Ureter (tissue), 1 donor: ENCODE data around the gene MRGPRX4. TPM values are rescaled to one million over a fixed set of nuclear protein-coding genes. Genes with fewer than 3 reads are reported as not detected.
"Not testable (repeated sequence)": the region's sequence is repeated elsewhere in the genome, so short reads cannot be mapped to it uniquely, and the experiment has no call there.

Experiments
- DNase-seq: peaks from one replicate; pipeline ENCODE4 v3.0.0-alpha.2; 2020; ENCODE audit warnings: low spot score
- total RNA-seq: library from RNA; stranded (reverse); gene quantifications from one replicate; pipeline ENCODE4 v1.2.4, GENCODE V29; 2023
- donor health status: DM: yes; HTN: yes; CAD: no.

MRGPRX4 gene
- not detected for total RNA-seq

DNA sequence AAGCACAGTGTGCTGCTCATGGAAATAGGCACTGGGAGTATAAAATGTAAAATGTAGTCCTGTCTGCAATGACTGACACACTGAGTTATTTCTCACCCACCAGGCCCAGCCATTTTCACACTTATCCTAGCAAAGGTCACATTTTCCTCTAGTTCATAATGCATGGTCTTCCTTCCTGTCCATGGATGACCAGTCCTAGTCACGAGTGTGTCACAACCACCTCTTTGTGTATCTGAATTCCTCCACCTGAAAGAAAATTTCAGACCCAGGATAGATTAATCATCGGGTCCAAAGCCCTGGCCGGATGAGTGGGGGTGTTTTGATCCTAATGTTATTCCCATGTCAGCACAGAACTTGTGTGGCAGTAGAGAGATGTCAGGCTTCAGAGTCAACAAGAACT, at the start of gene MRGPRX4:
Gene MRGPRX4 (plus strand): TSS at position 172 of the 400 bp plus-strand sequence. CDS start 420 bp downstream, outside the sequence.
- DNase-seq: no peak

- not testable (repeated sequence) for DNase-seq
Observed at GRCh38 chr11:18131115-18131514, 41.5 kb upstream of the MRGPRX4 start.

- no peak for DNase-seq
Observed at GRCh38 chr11:18132341-18132740, 40.3 kb upstream of the MRGPRX4 start, which contains the start of gene MRGPRX3. Gene MRGPRX3, plus strand, starts transcription at chr11:18132571. Its CDS starts 4,632 bp downstream, at chr11:18137203.

DNA sequence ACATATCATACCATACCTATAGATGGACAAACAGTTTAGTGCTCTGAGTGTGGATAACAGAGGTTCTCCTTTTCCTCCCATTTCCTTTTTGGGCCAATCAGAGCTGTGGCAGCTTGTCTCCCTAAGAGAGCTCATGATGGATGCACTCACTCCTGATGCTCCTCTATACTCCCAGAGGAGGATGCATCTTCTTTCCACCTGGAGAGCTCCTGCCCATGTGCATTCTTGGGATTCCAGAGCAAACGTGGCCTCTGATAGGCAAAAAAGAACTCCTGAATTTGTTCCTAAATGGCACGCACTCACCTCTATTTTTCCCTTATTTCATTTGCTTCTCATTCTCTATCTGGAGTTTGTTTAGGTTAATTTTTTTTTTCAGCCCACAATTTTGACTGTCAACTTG, 37.3 kb upstream of the MRGPRX4 start:
- DNase-seq: no peak

DNA sequence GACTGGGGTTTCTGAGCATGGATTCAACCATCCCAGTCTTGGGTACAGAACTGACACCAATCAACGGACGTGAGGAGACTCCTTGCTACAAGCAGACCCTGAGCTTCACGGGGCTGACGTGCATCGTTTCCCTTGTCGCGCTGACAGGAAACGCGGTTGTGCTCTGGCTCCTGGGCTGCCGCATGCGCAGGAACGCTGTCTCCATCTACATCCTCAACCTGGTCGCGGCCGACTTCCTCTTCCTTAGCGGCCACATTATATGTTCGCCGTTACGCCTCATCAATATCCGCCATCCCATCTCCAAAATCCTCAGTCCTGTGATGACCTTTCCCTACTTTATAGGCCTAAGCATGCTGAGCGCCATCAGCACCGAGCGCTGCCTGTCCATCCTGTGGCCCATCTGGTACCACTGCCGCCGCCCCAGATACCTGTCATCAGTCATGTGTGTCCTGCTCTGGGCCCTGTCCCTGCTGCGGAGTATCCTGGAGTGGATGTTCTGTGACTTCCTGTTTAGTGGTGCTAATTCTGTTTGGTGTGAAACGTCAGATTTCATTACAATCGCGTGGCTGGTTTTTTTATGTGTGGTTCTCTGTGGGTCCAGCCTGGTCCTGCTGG, 35.3 kb upstream of the MRGPRX4 start:
- no peak for DNase-seq

DNA sequence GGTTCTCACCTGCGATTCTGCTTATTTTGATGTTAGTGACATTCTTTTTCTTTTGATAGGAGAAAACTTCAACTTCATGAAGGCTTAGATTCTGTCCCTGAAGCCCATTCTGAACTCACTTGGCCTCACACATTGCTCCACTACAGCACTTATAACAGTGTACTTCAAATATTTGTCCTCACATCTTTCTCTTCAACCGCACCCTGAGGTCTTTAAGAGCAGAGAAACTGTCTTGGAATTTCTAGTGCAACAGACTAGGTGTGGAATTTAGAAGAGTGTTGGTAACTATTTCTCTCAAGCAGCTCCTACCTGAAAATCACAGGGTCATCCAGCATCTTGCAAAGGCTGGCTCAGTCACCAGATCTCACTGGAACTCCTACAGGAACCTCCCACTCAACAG, 32.5 kb upstream of the MRGPRX4 start:
- no peak for DNase-seq

- DNase-seq: no peak
Observed at GRCh38 chr11:18144243-18144642, 28.4 kb upstream of the MRGPRX4 start.

DNA sequence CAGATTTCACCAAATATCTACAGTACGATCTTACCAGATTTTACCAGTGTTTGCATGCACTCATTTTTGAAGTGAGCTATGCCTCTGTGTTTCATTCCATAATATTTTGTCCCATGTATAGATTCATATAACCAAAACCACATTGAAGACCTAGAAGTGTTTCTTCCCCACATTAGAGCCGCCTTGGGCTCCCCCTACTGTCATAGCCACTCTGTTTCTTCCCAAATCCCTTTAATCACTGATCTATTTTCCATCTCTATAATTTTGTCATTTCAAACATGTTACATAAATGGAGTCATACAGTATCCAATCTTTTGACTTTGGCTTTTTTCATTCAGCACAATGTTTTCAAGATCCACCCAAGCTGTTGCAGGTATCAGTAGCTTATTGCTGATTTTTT, 27.6 kb upstream of the MRGPRX4 start:
- no peak for DNase-seq

DNA sequence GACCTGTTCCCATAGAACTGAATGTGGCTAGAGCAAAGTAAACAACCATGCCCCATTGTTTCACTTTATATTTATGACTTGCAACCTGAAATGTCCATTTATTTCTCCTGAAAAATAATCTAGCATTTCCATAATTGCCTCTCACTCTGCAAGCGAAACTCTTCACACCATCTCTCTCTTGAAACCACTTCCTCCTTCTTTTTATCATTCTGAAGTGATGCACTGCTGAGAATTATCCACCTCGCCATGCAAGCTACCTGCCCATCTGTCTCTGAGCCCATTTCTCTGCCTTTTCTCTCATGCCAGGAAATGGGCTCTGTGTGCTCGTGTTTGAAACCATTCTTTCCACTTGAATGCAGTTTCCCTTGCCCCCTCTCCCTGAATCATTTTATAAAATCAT, 26.8 kb upstream of the MRGPRX4 start:
- no peak for DNase-seq

DNA sequence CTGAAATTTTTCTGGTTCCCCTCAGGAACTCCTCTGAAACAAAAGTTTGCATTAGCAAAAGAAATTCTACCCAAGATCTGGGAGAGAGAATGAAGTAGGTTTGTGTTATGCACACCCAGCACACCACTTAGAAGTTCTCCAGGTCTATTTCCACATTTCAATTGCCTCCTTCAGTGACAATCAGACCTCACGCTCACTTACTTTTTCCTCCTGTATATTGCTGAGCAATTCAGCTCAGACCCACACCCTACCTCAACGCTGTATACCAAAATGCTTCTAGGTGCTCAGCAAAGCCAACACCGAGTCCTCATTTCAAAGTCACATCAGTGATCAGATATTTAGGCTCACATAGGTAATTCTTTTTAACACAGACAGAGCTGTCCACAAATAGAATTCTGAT, 21.1 kb upstream of the MRGPRX4 start:
- DNase-seq: no peak

GRCh38 chr11:18168372-18168771, 4.3 kb upstream of the MRGPRX4 start:
- no peak for DNase-seq

- DNase-seq: no peak
Observed at GRCh38 chr11:18171377-18172000, 1.1 kb upstream of the MRGPRX4 start.

DNA sequence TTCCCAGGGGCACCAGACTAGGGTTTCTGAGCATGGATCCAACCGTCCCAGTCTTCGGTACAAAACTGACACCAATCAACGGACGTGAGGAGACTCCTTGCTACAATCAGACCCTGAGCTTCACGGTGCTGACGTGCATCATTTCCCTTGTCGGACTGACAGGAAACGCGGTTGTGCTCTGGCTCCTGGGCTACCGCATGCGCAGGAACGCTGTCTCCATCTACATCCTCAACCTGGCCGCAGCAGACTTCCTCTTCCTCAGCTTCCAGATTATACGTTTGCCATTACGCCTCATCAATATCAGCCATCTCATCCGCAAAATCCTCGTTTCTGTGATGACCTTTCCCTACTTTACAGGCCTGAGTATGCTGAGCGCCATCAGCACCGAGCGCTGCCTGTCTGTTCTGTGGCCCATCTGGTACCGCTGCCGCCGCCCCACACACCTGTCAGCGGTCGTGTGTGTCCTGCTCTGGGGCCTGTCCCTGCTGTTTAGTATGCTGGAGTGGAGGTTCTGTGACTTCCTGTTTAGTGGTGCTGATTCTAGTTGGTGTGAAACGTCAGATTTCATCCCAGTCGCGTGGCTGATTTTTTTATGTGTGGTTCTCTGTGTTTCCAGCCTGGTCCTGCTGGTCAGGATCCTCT, 709 bp downstream of the MRGPRX4 start:
- DNase-seq: no peak

- DNase-seq: no peak
Observed at GRCh38 chr11:18188796-18189195, 16.2 kb downstream of the MRGPRX4 start.

GRCh38 chr11:18189476-18190245, 17.0 kb downstream of the MRGPRX4 start:
- DNase-seq: not testable (repeated sequence)

- no peak for DNase-seq
Observed at GRCh38 chr11:18191376-18191775, 18.7 kb downstream of the MRGPRX4 start.

GRCh38 chr11:18193010-18193409, 20.4 kb downstream of the MRGPRX4 start:
- no peak for DNase-seq

- no peak for DNase-seq
Observed at GRCh38 chr11:18196532-18196931, 23.9 kb downstream of the MRGPRX4 start.

GRCh38 chr11:18197738-18198137, 25.1 kb downstream of the MRGPRX4 start:
- not testable (repeated sequence) for DNase-seq

GRCh38 chr11:18203723-18204122, 31.1 kb downstream of the MRGPRX4 start:
- no peak for DNase-seq

DNA sequence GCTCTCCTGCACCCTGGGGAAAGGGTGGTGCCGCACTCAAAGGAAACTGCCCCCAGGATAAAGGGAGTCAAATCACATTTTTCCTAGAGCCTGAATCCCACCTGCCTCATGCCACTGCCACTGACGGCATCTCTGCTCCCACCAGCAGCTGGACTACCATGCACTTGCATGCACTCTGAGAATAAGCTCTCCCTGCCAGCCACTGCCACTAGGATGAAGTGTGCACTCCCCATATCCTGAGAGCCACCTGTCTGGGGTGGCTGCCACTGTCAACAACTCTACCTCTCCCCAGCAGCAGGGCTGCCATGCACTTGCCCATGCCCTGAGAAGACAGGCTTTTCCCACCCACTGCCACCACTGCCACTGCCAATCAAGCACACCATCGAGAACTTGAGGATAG, 31.6 kb downstream of the MRGPRX4 start:
- no peak for DNase-seq

DNA sequence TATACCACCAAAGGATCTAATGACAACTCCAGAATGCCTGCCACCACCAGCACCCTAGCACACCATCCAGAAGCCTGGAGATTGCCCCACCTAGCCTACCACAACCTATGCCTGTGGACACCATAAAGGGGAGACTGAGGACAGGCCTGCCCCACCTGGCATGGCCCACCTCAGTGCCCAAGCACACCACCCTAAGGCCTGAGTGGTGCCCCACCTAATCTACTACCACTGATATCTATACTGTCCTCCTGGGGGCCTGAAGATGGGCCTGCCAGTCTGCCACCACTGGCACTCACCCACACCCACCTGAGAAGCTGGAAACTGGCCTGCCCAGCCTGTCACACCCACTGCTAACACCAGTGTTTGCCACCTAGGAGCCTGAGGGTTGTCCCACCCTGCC, 32.1 kb downstream of the MRGPRX4 start:
- DNase-seq: no peak
